ENCODE measurements around the gene NUMB. TPM values are rescaled to one million over a fixed set of nuclear protein-coding genes. Genes with fewer than 3 reads are reported as not detected.

The NUMB gene
- total RNA-seq, 1 experiment from 2014 or later = 22.2 TPM

DNA sequence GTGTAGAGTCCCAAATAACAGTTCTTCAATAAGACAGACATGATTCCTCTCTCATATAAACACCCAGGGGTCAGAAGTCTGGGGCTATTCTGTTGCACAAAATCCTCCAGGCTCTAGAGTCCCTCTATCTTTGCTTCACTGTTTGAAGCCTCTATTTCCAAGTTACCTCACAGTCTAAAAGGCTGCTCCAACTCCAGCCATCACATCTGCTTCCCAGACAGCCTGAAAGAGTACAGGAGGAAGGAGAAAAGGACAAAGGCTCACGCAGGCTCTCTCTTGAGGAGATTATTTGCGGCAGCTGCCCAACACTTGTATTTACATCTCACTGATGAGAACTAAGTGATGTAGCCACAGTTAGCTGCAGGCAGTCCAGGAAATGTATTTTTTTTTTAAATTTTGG is 214.6 kb downstream of the NUMB start:
- Histone ChIP-seq H3K79me2 (ENCODE audit: low read length) (no peaks in the 10 kb centered on the region), H3K27ac (ENCODE audit: low read length) (no peak overlapping the region), H3K27me3 (ENCODE audit: low read length) (peaks cover 14% of the 10 kb centered on the region), H3K9me2 (replicated peaks; ENCODE audit: low read length) (no peaks in the 10 kb centered on the region), H3F3A (ENCODE audit: low read length, unreplicated experiment) (no peaks in the 10 kb centered on the region), H2AFZ (ENCODE audit: low read length) (no peak overlapping the region), H3K9me3 (ENCODE audit: low read length) (no peaks in the 10 kb centered on the region), H3K36me3 (ENCODE audit: low read depth, low read length) (no peaks in the 10 kb centered on the region), H4K20me1 (ENCODE audit: low read length) (peaks cover 5% of the 10 kb centered on the region; the same call in 1 of the 2 replicates), H3K4me2 (ENCODE audit: low read length) (no peak overlapping the region), H3K4me1 (ENCODE audit: insufficient read depth, low read length) (peaks cover 18% of the 10 kb centered on the region), H3K4me3 (ENCODE audit: low read length) (no peak overlapping the region), H3K9ac (ENCODE audit: low read length) (no peak overlapping the region)
- no peak for ATAC-seq
- POLR2A ChIA-PET (ENCODE audit: unreplicated experiment) = interaction anchor here (0.5 kb wide), 1 partner anchor 38 kb away, joined by 3 read pairs; no protein-coding TSS in a partner anchor
- TF ChIP-seq, protein P1, sequence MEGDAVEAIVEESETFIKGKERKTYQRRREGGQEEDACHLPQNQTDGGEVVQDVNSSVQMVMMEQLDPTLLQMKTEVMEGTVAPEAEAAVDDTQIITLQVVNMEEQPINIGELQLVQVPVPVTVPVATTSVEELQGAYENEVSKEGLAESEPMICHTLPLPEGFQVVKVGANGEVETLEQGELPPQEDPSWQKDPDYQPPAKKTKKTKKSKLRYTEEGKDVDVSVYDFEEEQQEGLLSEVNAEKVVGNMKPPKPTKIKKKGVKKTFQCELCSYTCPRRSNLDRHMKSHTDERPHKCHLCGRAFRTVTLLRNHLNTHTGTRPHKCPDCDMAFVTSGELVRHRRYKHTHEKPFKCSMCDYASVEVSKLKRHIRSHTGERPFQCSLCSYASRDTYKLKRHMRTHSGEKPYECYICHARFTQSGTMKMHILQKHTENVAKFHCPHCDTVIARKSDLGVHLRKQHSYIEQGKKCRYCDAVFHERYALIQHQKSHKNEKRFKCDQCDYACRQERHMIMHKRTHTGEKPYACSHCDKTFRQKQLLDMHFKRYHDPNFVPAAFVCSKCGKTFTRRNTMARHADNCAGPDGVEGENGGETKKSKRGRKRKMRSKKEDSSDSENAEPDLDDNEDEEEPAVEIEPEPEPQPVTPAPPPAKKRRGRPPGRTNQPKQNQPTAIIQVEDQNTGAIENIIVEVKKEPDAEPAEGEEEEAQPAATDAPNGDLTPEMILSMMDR (conservative IDR thresholded peaks at IDR 0.05; ENCODE audit: low read depth, low read length) = no peak
- TF ChIP-seq EZH2phosphoT487 (IDR thresholded peaks at IDR 0.05; ENCODE audit: borderline replicate concordance, low read length) (no peak), EZH2 (IDR thresholded peaks at IDR 0.05; ENCODE audit: low read length, unreplicated experiment) (no peak)
- intact Hi-C loops (cut with micrococcal nuclease) = no loop called here
- CTCF ChIA-PET = no interaction called here
- no TSS peak for BruUV-seq (replicated peaks)
- DNase-seq = no peak

DNA sequence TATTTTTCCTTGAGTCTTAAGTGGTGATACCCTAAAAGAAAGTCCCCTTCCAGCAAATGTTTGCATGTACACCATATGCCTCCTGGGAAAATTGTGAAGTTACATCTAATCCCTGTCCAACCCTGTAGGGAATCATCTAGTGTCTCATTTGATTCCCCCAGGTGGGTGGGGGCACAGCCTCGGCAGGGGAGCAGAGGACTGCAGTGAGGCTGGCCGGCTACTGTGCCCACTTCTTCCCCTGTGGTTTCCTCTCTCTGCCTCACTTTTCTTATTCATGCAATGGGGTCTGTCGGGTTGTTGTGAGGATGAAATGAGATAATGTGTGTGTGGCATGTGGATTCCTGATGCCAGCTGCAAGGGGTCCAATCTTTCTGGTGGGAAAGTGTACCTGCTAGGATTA is 215.0 kb downstream of the NUMB start:
- ChIA-PET POLR2A (ENCODE audit: unreplicated experiment) (no interaction called here), CTCF (no interaction called here)
- ATAC-seq (no peak), DNase-seq (no peak)
- Histone ChIP-seq H3K9me2 (replicated peaks; ENCODE audit: low read length) (no peaks in the 10 kb centered on the region), H3K4me2 (ENCODE audit: low read length) (no peak overlapping the region), H3K4me3 (ENCODE audit: low read length) (no peak overlapping the region), H3K9me3 (ENCODE audit: low read length) (no peaks in the 10 kb centered on the region), H3K27ac (ENCODE audit: low read length) (no peak overlapping the region), H3F3A (ENCODE audit: low read length, unreplicated experiment) (no peaks in the 10 kb centered on the region), H3K27me3 (ENCODE audit: low read length) (peaks cover 14% of the 10 kb centered on the region), H3K79me2 (ENCODE audit: low read length) (no peaks in the 10 kb centered on the region), H2AFZ (ENCODE audit: low read length) (no peak overlapping the region), H3K36me3 (ENCODE audit: low read depth, low read length) (no peaks in the 10 kb centered on the region), H3K4me1 (ENCODE audit: insufficient read depth, low read length) (peaks cover 18% of the 10 kb centered on the region), H3K9ac (ENCODE audit: low read length) (no peak overlapping the region), H4K20me1 (ENCODE audit: low read length) (peaks cover 5% of the 10 kb centered on the region; the same call in 1 of the 2 replicates)
- intact Hi-C loops (cut with micrococcal nuclease) = no loop called here
- no TSS peak for BruUV-seq (replicated peaks)
- TF ChIP-seq EZH2phosphoT487 (IDR thresholded peaks at IDR 0.05; ENCODE audit: borderline replicate concordance, low read length) = no peak
- TF ChIP-seq EZH2 (IDR thresholded peaks at IDR 0.05; ENCODE audit: low read length, unreplicated experiment) = no peak
- TF ChIP-seq, protein P1 (conservative IDR thresholded peaks at IDR 0.05; ENCODE audit: low read depth, low read length) = no peak

DNA sequence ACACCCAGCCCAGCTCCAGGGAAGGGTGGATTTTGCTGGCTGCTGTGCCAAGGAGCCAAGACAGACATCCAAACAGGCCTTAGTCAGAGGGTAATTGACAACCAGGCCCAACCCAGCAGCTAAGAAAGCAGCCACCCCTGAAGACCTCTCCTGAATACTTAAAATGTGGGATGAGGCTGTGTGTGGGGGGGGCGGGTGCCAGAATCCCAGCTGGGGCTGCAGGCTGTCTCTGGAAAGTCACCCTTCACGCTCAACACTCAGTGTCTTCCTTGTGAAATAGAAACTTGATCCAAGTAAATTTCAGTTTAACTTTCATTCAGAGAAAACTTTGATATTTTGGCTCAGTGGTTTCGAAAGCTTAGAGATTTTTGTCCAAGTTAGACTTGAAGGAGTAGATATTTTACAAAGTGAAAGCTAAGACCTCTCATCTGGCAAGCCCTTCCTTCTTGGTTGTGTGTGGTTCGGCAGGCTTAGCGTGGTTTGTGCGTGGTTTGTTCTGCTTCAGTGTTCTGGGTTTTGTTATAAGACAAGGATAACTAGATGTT is 215.9 kb downstream of the NUMB start:
- H3K27me3 ChIP-seq (ENCODE audit: low read length) = peaks cover 23% of the 10 kb centered on the region
- H3K27ac ChIP-seq (ENCODE audit: low read length) = no peak overlapping the region
- H3K9ac ChIP-seq (ENCODE audit: low read length) = no peak overlapping the region
- no peak overlapping the region for H3K4me2 ChIP-seq (ENCODE audit: low read length)
- no peaks in the 10 kb centered on the region for H3F3A ChIP-seq (ENCODE audit: low read length, unreplicated experiment)
- intact Hi-C loops (cut with micrococcal nuclease) = no loop called here
- ChIA-PET CTCF (no interaction called here), POLR2A (ENCODE audit: unreplicated experiment) (no interaction called here)
- no peaks in the 10 kb centered on the region for H3K9me3 ChIP-seq (ENCODE audit: low read length)
- H3K9me2 ChIP-seq (replicated peaks; ENCODE audit: low read length) = no peaks in the 10 kb centered on the region
- H2AFZ ChIP-seq (ENCODE audit: low read length) = no peak overlapping the region
- DNase-seq (no peak), ATAC-seq (no peak)
- no peak overlapping the region for H3K4me3 ChIP-seq (ENCODE audit: low read length)
- peaks cover 27% of the 10 kb centered on the region for H3K4me1 ChIP-seq (ENCODE audit: insufficient read depth, low read length)
- no peak for TF ChIP-seq EZH2 (IDR thresholded peaks at IDR 0.05; ENCODE audit: low read length, unreplicated experiment)
- BruUV-seq (replicated peaks) = no TSS peak
- H3K79me2 ChIP-seq (ENCODE audit: low read length) = no peaks in the 10 kb centered on the region
- peaks cover 5% of the 10 kb centered on the region; the same call in 1 of the 2 replicates for H4K20me1 ChIP-seq (ENCODE audit: low read length)
- H3K36me3 ChIP-seq (ENCODE audit: low read depth, low read length) = no peaks in the 10 kb centered on the region
